IPS-15b (cell line): ENCODE results near the gene HELT.
"Not testable (repeated sequence)": the region's sequence is repeated elsewhere in the genome, so short reads cannot be mapped to it uniquely, and the experiment has no call there.

ENCODE experiments used
- H3K27me3 ChIP-seq: one replicate; pipeline ENCODE4 v1.6.1; 2013; ENCODE audit warnings: low read length; ENCODE audit not compliant: control insufficient read depth, insufficient read depth
- H3K36me3 ChIP-seq: one replicate; pipeline ENCODE4 v1.6.1; 2013; ENCODE audit warnings: low read length; ENCODE audit not compliant: control insufficient read depth, insufficient read depth
- H3K4me1 ChIP-seq: one replicate; pipeline ENCODE4 v1.6.1; 2013; ENCODE audit warnings: mild to moderate bottlenecking, low read length; ENCODE audit not compliant: control insufficient read depth, insufficient read depth
- H3K4me3 ChIP-seq: one replicate; pipeline ENCODE4 v1.5.1; 2013; ENCODE audit warnings: low read depth, low read length
- H3K9ac ChIP-seq: one replicate; pipeline ENCODE4 v1.6.1; 2013; ENCODE audit warnings: low read depth, mild to moderate bottlenecking, low read length
- H3K9me3 ChIP-seq: one replicate; pipeline ENCODE4 v1.6.1; 2013; ENCODE audit warnings: mild to moderate bottlenecking, low read length; ENCODE audit not compliant: control insufficient read depth, insufficient read depth

HELT gene, protein sequence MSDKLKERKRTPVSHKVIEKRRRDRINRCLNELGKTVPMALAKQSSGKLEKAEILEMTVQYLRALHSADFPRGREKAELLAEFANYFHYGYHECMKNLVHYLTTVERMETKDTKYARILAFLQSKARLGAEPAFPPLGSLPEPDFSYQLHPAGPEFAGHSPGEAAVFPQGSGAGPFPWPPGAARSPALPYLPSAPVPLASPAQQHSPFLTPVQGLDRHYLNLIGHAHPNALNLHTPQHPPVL

DNA sequence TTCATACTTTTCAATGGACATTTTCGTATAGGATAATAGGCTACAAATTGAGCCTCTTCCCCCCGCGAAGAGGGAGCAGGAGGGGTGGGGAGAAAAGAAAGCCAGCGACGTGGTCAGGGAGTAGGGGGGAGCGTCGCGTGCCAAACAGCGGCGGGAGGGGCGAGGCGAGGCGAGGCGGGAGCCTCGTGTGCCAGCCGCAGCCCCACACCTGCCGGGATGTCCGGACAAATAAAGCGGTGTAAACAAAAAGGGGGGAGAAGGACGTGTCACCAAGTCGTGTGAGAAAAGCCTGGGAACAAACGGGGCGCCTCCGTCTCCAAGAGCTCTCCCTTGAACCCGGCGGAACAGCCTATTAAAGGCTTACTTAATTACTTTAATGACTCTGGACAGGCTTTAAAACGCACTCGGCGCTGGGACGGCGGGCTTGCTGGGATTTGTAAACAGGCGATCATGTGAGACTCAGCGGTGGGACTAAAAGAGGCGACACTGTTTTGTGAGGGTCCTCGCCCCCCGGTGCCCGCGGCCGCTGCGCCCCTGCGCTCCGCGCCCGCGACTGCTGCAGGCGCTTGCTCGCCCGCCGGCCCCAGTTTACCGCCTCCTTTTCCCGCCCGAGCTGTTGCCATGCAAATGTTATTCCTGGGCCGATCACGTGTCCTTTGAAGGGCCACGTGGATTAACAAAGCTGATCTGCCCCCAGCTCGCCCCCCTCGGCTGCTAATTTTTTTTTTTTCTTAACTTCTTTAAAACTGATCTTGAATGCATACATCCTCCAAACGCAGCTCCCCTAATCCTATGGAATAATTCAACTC is at the start of gene HELT:
Gene HELT (plus strand): TSS at position 527 of the 809 bp plus-strand sequence. CDS start 439 bp downstream, outside the sequence.
- Histone ChIP-seq H3K4me1 (peaks cover 22% of the 10 kb centered on the region), H3K27me3 (peaks cover 100% of the 10 kb centered on the region), H3K9ac (no peak within 1 kb of the TSS), H3K9me3 (no peaks in the 10 kb centered on the region), H3K4me3 (peak within 1 kb of the TSS; percentile 58), H3K36me3 (no peaks in the 10 kb centered on the region)

DNA sequence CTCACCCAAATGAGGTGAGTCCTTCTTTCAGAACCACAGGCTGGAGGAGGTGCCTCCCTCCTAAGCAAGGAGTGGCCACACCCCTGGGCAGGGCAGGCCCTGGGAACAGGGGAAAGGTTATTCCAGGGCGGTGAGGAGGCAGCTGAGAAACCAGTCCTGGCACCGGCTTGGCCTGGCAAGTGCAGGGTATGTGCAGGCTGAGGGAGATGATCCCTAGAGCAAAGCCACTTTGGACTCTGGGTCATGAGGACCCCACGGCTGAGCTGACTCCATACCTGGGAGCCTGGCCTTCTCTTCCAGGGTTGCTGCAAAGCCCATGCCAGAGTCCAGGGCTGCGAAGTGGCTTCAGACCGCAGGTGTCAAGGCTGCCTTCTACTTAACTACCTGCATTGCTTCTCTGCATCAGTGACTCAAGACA is 49.5 kb upstream of the HELT start:
- Histone ChIP-seq H3K36me3 (no peaks in the 10 kb centered on the region), H3K27me3 (no peaks in the 10 kb centered on the region), H3K9ac (no peak overlapping the region), H3K4me3 (no peak overlapping the region), H3K9me3 (peaks cover 5% of the 10 kb centered on the region), H3K4me1 (no peaks in the 10 kb centered on the region)

DNA sequence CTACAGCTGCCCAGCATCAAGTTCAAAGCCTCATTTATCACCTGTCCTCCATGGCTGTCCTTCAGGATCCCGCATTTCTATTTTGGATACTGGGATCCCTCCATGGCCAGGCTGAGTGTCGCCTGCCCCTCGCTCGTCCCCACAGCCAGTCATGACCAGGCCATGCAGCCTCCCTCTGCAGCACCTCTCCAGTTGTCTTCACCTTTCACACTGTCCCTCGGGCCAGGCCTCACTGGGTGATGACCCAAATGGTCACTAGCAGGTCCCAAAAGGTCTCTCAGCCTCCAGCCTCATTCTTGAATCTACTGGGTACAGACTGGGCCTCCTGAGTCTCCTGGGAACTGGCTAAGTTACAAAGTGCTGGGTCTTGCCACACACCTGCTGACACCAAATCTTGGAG is 48.7 kb upstream of the HELT start:
- Histone ChIP-seq H3K9ac (no peak overlapping the region), H3K36me3 (no peaks in the 10 kb centered on the region), H3K9me3 (peaks cover 5% of the 10 kb centered on the region), H3K4me1 (no peaks in the 10 kb centered on the region), H3K27me3 (no peaks in the 10 kb centered on the region), H3K4me3 (no peak overlapping the region)

- Histone ChIP-seq H3K9me3 (peaks cover 5% of the 10 kb centered on the region), H3K27me3 (no peaks in the 10 kb centered on the region), H3K36me3 (no peaks in the 10 kb centered on the region), H3K4me1 (no peaks in the 10 kb centered on the region), H3K9ac (no peak overlapping the region), H3K4me3 (no peak overlapping the region)
These were observed 45.3 kb upstream of the HELT start for GRCh38 chr4:184972991-184973390.

DNA sequence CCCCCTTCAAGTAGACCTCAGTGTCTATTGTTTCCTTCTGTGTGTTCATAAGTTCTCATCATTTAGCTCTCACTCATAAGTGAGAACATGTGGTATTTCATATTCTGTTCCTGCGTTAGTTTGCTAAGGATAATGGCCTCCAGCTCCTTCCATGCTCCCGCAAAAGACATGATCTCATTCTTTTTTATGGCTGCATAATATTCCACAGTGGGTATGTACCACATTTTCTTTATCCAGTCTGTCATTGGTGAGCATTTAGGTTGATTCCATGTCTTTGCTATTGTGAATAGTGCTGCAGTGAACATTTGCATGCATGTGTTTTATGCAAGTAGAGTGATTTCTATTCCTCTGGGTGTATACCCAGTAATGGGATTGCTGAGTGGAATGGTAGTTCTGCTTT is 41.9 kb upstream of the HELT start:
- not testable (repeated sequence) for H3K9ac ChIP-seq, H3K27me3 ChIP-seq, H3K4me3 ChIP-seq, H3K9me3 ChIP-seq, H3K36me3 ChIP-seq, H3K4me1 ChIP-seq

DNA sequence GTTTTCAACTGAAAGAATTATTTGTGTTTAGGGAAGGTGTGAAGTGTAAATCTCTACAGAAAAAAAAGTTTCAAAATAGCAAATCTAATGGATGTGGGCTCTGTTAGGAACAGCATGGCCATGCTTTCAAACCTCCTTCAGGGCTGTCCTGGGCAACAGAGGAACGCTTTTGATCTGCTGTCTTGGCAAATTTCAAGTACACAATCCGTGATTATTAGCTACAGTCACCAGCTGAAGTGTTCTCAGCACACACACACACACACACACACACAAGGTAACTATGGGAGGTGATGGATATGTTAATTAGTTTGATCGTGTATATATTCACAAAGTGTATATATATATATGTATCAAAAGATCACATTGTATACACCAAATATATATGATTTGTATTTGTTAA is 40.5 kb upstream of the HELT start:
- H3K9me3 ChIP-seq = no peaks in the 10 kb centered on the region
- H3K27me3 ChIP-seq = no peaks in the 10 kb centered on the region
- H3K9ac ChIP-seq = no peak overlapping the region
- no peaks in the 10 kb centered on the region for H3K4me1 ChIP-seq
- H3K36me3 ChIP-seq = no peaks in the 10 kb centered on the region
- no peak overlapping the region for H3K4me3 ChIP-seq

DNA sequence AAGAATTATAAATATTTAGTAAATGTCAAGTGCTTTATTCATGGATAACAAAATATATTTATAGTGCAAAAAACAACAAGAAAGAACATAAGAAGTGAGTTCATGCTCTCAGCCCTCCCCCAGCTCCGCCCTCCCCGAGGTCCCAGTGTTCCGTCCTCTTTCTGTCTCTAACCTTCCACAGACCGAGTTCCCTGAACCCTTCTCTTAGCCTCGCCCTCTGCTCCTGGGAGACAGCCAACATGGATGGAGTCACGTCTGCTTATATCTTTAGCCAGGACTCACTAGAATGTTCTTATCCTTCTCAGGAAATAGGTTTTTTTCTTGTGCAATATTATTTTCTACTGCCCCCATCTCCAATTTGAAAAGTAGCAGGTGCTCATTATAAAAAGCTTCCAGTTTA is 40.1 kb upstream of the HELT start:
- H3K27me3 ChIP-seq = no peaks in the 10 kb centered on the region
- H3K36me3 ChIP-seq = no peaks in the 10 kb centered on the region
- no peak overlapping the region for H3K9ac ChIP-seq
- H3K4me3 ChIP-seq = no peak overlapping the region
- no peaks in the 10 kb centered on the region for H3K4me1 ChIP-seq
- H3K9me3 ChIP-seq = no peaks in the 10 kb centered on the region

- no peak overlapping the region for H3K9ac ChIP-seq
These were observed 38.7 kb upstream of the HELT start for GRCh38 chr4:184979461-184980124.

GRCh38 chr4:184980261-184980660 is 38.0 kb upstream of the HELT start:
- Histone ChIP-seq H3K9me3 (no peaks in the 10 kb centered on the region), H3K36me3 (no peaks in the 10 kb centered on the region), H3K4me1 (peaks cover 4% of the 10 kb centered on the region), H3K27me3 (no peaks in the 10 kb centered on the region), H3K9ac (no peak overlapping the region), H3K4me3 (no peak overlapping the region)

More at GRCh38 chr4:184979461-184980124, 38.7 kb upstream of the HELT start:
- Histone ChIP-seq H3K4me3 (no peak overlapping the region), H3K27me3 (no peaks in the 10 kb centered on the region), H3K36me3 (no peaks in the 10 kb centered on the region), H3K4me1 (peaks cover 4% of the 10 kb centered on the region), H3K9me3 (no peaks in the 10 kb centered on the region)

- Histone ChIP-seq H3K9ac (no peak overlapping the region), H3K4me3 (peak overlapping the region; percentile 43), H3K9me3 (no peaks in the 10 kb centered on the region), H3K4me1 (peaks cover 4% of the 10 kb centered on the region), H3K36me3 (no peaks in the 10 kb centered on the region), H3K27me3 (no peaks in the 10 kb centered on the region)
These were observed 34.5 kb upstream of the HELT start for GRCh38 chr4:184983672-184984356.

- Histone ChIP-seq H3K4me1 (peaks cover 4% of the 10 kb centered on the region), H3K36me3 (no peaks in the 10 kb centered on the region), H3K9me3 (no peaks in the 10 kb centered on the region), H3K9ac (no peak overlapping the region), H3K27me3 (no peaks in the 10 kb centered on the region), H3K4me3 (no peak overlapping the region)
These were observed 30.7 kb upstream of the HELT start for GRCh38 chr4:184987493-184988031.
